GM20000 (cell line): ENCODE results near the gene ADGRL3.

ENCODE experiments used
- DNase-seq: peaks from one replicate; pipeline ENCODE4 v3.0.0; 2012; ENCODE audit warnings: low spot score
- CTCF ChIP-seq: IDR thresholded peaks from 2 replicates; pipeline ENCODE4 v1.5.1; 2012; ENCODE audit warnings: mild to moderate bottlenecking, control low read depth; ENCODE audit errors: extremely low read depth, missing control alignments

ADGRL3 gene

GRCh38 chr4:61877893-61878292 is 677.8 kb downstream of the ADGRL3 start:
- no peak for DNase-seq

GRCh38 chr4:61882381-61882780 is 682.3 kb downstream of the ADGRL3 start:
- no peak for TF ChIP-seq CTCF
- DNase-seq, result no peak

More at GRCh38 chr4:61877893-61878292, 677.8 kb downstream of the ADGRL3 start:
- no peak for TF ChIP-seq CTCF

- no peak for DNase-seq
- no peak for TF ChIP-seq CTCF
Measured at GRCh38 chr4:61886131-61886530, 686.0 kb downstream of the ADGRL3 start.

GRCh38 chr4:61889117-61889516 is 689.0 kb downstream of the ADGRL3 start:
- no peak for TF ChIP-seq CTCF
- no peak for DNase-seq

GRCh38 chr4:61890321-61890720 is 690.2 kb downstream of the ADGRL3 start:
- no peak for DNase-seq
- TF ChIP-seq CTCF, result no peak

GRCh38 chr4:61891953-61892352 is 691.8 kb downstream of the ADGRL3 start:
- no peak for DNase-seq
- no peak for TF ChIP-seq CTCF

- no peak for TF ChIP-seq CTCF
- DNase-seq, result no peak
Measured at GRCh38 chr4:61896634-61897033, 696.5 kb downstream of the ADGRL3 start.
